ENCODE measurements around the gene CHCHD10. TPM values are rescaled to one million over a fixed set of nuclear protein-coding genes. Genes with fewer than 3 reads are reported as not detected.

CHCHD10 gene
- total and polyA plus RNA-seq, 10 of the 15 experiments (the other 5 are each of a cell fraction or from before 2014, with no cell fraction given): 13.2 to 241 (median 128) TPM

GRCh38 chr22:23800297-23801237, 32.8 kb upstream of the CHCHD10 start (continued):
- TF ChIP-seq MEF2B (IDR thresholded peaks at IDR 0.05; ENCODE audit: partially characterized antibody, poor library complexity, severe bottlenecking): peak; percentile 98
- no peak for TF ChIP-seq USF1 (IDR thresholded peaks at IDR 0.05; ENCODE audit: borderline replicate concordance, extremely low read length, insufficient read depth, low read depth, low read length)
- peak; percentile 54; the same call in 1 of the 2 replicates for TF ChIP-seq DPF2 (IDR thresholded peaks at IDR 0.05)
- peak; percentile 58; the same call in 1 of the 2 replicates for TF ChIP-seq NFIC (IDR thresholded peaks at IDR 0.05; ENCODE audit: low read depth, low read length)
- TF ChIP-seq MXI1 (IDR thresholded peaks at IDR 0.05; ENCODE audit: low read depth, low read length): peak; percentile 32; the same call in 1 of the 2 replicates
- TF ChIP-seq BHLHE40 (IDR thresholded peaks at IDR 0.05; ENCODE audit: borderline replicate concordance in 1 of 2, low read depth in 2 of 2, low read length in 1 of 2): peak; percentile 86 to 88
- TF ChIP-seq MYC (IDR thresholded peaks at IDR 0.05; ENCODE audit: insufficient read depth, insufficient read length, insufficient replicate concordance, low read length, severe bottlenecking): no peak
- peak; percentile 71; the same call in 1 of the 2 replicates for TF ChIP-seq TCF3 (IDR thresholded peaks at IDR 0.05; ENCODE audit: borderline replicate concordance, insufficient read depth, low read depth, low read length)
- TF ChIP-seq CREM (IDR thresholded peaks at IDR 0.05; ENCODE audit: low read depth): peak; percentile 37; the same call in 1 of the 2 replicates
- TF ChIP-seq POLR2AphosphoS5 (IDR thresholded peaks at IDR 0.05; ENCODE audit: low read length): peak; percentile 37
- peak; percentile 36; the same call in 1 of the 2 replicates for TF ChIP-seq TAF1 (IDR thresholded peaks at IDR 0.05; ENCODE audit: borderline replicate concordance, low read depth, low read length)
- peak; percentile 16; the same call in 1 of the 2 replicates for TF ChIP-seq MTA2 (IDR thresholded peaks at IDR 0.05; ENCODE audit: low read depth)
- peak; percentile 35; the same call in 1 of the 2 replicates for TF ChIP-seq JUNB (IDR thresholded peaks at IDR 0.05)
- TF ChIP-seq MEF2A (IDR thresholded peaks at IDR 0.05; ENCODE audit: insufficient read depth, low read depth, low read length): no peak

Data from GM12878 (cell line).